NCI-H460 (cell line): ENCODE data around the gene TBPL2. TPM values are rescaled to one million over a fixed set of nuclear protein-coding genes. Genes with fewer than 3 reads are reported as not detected.
"Not testable (repeated sequence)": the region's sequence is repeated elsewhere in the genome, so short reads cannot be mapped to it uniquely, and the experiment has no call there.

Source experiments
- DNase-seq: peaks from one replicate; pipeline ENCODE4 v3.0.0-alpha.2; 2016; ENCODE audit warnings: low read depth; ENCODE audit errors: extremely low read depth
- polyA plus RNA-seq: library from polyadenylated mRNA; depleted of rRNA; stranded (reverse); fragments of >200 nt; gene quantifications from 2 replicates; pipeline ENCODE4 v1.2.3, GENCODE V29; 2014; cell fraction: nucleus; rRNA removed
- total RNA-seq: library from RNA; depleted of rRNA; stranded (reverse); fragments of >200 nt; shearing (Covaris generic); gene quantifications from 2 replicates; pipeline ENCODE4 v1.2.3, GENCODE V29; 2014; rRNA removed

TBPL2 gene
- total RNA-seq: not detected in 2 replicates
- polyA plus RNA-seq: not detected in 2 replicates

DNA sequence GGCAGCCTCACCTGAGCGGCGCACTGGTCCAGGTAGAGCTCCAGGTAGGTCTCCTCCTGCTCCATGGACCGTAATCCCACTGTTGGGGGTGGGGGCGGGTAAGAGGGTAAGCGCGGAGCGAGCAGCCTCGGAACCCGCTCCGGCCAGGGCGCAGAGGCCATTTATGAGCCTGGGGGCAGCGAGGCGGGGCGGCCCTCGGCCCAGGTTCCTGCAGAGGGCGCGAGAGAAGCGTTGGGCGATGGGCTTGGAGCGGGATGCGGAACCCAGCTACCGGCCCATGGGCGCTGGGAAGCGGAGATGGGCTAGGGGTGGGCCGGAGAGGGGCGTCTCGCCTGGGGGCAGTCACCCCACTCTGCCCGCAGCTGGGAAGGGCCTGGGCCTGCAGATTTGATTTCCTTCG is at the start of gene TBPL2:
Gene TBPL2 (minus strand): TSS at position 232 of the 400 bp plus-strand sequence. CDS start 167 bp downstream, at position 65.
- no peak for DNase-seq

DNA sequence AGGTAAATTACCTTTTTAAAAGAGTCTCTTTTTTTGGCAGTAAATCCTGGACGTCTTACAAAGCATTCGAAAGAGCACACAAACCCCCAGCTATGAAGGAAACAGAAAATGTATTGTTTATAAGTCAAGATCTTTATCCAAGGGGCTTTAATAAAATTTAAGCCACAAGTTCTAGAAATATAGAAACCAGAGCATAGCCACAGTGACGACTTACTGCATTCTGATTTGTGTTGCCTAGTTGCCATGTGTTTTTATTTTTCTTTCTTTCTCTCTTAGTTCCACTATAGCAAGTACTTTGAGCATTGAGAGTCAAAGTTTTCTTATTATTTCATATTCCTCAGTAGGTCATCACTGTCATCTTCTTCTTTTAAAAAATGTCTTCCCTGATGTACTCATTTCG is 47.8 kb upstream of the TBPL2 start:
- no peak for DNase-seq

DNA sequence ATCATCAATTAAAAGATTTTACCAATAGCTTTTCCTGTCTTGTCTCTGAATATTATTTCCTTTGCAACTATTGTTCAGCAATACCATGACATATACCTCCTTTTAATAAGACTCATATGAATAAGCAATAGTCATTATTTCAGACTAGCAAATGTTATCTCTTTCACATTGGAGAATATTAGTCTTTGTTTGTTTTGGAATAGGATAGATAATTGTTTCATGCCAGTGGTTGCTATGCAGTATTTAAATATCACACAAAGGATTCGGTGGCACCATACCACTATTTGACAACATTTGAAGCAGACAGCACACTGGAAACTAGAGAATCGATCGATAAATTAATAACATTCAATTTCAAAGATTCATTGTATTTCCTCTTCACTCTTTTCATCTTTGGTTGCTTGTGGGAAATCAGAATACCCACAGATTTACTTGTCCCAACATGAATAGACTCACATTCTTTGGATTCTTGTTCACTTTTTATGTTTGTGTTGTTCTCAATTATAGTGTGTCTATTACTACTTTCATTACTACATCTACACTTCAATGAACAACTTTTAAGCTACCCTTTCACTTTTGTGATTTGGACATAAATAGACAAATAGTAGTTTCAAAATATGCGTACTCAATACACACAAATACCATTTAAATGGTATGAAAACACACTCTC is 42.7 kb upstream of the TBPL2 start:
- no peak for DNase-seq

DNA sequence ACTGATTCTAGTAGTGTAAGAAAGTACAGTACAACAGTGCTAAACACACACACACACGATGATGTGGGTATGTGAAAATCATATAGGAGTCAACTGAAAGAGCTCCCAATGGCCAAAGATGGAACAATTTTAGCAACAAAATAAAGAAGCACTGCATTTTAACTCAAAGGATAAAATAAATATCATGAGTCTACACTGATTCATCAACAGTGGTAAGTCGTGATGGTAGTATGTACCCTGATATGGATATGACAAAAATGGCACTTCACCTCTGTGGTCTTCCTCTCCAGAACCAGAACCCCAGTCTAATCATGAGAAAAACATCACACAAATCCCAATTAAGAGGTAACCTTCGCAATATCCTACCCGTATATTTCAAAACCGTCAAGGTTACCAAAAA is 41.4 kb upstream of the TBPL2 start:
- DNase-seq: no peak

DNA sequence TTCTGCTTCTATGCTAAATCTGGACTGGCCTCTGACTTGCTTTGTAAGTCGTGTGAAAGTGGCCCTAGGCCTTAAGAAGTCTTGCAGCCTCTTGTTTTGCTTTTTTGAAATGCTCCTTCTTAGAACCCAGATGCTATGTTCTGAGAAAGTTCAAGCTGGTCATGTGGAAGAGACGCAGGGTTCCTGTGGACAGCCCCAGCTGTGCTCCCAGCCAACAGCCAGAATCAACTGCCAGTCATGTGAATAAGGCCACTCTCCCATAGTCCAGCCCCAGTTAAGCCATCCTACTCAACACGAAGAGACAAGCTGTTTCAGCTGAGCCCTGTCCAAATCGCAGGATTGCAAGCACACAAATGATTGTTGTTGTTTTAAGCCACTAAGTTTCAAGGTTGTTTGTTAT is 37.3 kb upstream of the TBPL2 start:
- DNase-seq: no peak

DNA sequence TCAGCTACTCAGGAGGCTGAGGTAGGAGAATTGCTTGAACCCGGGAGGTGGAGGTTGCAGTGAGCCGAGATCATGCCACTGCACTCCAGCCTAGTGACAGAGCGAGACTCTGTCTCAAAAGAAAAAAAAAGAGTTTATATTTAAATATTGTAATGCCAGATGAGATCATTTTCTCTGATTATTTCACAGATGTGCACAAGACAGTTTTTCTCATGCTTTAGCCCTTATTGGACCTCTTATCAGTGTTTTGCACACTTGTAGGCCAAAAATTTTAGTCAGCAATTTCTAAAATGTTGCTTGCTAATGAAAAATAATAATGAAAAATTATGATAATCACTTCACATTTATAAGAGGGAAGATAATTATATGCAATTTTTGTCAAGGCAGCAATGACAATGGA is 36.0 kb upstream of the TBPL2 start:
- DNase-seq: not testable (repeated sequence)

DNA sequence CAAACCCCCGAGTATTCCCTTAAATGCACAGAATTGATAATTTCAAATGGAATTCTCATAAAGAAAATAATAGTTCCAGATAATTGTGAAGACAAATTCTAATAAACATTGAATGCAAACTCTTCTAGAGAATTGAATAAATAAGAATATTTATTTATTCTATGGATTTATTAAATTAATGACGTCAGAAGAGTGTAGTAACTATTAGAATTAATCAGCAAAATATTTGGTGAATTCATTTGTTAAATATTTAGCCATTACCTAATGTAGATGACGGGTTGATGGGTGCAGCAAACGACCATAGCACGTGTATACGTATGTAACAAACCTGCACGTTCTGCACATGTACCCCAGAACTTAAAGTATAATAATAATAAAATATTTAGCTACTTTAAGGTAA is 33.4 kb upstream of the TBPL2 start:
- no peak for DNase-seq

DNA sequence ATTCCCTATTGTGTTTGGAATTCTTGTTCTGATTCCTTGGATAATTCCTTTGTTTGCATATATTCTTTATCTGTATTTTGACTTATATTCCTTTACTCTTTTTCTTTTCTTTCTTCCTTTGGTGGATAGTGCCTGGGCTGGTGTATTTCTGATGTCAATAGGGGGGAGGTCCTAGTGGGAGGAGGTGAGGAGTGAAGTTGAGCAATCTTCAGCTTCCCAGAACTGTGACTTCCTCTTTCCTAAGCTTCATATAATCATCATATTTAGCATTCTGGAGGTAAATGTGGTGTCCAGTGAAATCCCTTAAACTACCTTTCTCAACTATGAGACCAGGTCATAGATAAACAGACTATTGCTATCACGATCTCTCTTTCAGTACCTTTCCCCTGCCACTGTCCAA is 29.6 kb upstream of the TBPL2 start:
- DNase-seq: no peak

DNA sequence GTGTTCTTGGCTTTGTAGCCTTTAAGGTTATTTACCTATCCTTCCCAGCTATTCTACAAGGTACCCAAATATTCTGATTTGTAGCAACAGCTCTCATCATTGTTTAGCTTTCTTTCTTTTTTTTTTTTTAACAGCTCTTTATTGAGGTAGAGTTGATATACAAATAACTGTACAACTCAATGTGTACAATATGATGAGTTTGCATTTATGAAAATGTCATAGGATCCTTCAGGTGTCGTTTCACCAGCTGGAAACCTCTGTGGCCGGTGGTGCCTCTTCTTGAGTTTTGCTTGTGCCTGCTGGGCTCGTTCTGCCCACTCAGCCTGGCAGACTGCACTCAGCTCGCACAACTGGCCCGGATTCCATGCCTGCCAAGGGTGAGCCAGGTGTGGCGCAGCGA is 26.9 kb upstream of the TBPL2 start:
- no peak for DNase-seq

DNA sequence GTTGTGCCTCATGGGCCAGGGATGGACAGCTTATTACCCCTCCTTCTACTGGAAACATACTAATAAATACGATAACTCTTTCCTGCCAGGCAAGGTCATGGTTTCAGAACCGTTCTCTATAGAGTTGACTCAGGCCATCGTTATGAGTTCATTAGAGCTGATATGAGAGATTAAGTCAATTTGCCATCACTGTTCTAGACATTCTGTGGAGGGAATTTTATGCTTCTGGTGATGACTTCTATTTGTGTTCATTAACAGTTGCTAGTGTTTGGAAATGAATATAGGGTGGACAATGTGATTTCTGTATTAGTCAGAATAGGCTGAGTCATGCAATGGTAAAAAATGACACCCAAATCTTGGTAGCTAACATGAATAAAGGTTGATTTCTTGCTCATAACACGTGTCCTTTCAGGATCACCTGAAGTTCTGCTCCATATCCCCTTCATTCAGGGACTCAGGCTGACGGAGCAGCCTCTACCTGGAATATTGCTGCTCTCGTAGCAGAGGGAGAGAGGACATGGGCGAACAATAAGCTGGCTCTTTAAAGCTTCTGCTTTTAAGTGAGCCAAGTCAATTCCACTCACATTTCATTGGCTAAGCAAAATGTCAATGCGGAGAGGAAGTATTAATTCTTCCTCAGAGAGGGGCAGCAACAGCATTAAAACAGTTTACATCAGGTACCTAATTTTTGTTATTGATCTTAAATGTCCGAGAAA is 18.5 kb upstream of the TBPL2 start:
- no peak for DNase-seq

DNA sequence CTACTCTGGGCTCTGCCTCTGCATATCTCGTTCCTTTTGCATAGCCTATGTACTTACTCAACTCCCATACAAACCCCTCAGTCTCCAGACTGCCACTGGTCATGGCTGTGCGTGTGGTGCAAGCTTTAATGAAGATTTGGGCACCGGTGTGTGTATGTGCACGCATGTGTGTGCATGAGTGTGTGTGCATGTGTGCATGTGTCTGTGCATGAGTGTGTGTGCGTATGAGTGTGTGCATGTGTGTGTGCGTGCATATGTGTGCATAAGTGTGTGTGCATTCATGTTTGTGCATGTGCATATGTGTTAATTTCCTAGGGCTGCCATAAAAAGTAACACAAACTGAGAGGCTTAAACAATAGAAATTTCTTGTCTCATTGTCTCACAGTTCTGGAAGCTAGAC is 17.1 kb upstream of the TBPL2 start:
- no peak for DNase-seq

DNA sequence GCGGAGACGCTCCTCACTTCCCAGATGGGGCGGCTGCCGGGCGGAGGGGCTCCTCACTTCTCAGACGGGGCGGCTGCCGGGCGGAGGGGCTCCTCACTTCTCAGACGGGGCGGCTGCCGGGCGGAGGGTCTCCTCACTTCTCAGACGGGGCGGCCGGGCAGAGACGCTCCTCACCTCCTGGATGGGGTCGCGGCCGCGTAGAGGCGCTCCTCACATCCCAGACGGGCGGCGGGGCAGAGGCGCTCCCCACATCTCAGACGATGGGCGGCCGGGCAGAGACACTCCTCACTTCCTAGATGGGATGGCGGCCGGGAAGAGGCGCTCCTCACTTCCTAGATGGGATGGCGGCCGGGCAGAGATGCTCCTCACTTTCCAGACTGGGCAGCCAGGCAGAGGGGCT is 16.0 kb upstream of the TBPL2 start:
- DNase-seq: not testable (repeated sequence)

DNA sequence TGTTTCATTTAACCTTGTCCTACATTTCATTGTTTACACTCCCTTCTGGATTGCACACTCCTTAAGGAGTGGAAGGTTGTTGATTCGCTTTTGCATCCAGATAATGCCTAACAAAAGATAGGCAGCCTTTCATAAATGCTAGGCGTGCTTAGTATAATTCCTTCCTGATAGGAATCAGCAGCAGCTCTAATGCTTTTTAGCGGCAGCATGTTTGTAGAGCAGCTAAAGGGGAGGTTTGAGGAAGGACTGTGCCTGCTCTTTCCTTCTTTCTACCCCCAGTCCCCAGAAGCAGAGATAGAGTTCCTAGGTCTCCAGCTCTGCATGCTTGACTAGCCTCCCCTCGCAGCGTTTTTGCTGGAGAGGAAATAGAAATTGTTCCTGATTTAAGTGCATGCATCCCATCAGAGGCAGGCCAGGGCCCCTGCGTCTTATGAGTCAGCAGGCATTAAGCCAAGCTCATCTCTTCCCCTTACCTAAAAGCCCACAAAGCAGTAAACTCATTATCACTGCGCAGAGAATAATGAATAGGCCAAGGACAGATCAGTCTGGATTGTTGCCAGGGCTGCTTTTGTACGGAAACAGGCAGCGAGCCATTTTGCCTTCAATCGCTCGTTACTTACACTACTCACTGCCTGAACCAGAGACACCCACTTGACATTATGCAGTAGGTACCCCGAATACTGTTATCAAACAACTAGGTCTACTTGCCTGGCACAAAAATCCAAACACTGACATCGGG is 14.0 kb upstream of the TBPL2 start:
- DNase-seq: no peak

DNA sequence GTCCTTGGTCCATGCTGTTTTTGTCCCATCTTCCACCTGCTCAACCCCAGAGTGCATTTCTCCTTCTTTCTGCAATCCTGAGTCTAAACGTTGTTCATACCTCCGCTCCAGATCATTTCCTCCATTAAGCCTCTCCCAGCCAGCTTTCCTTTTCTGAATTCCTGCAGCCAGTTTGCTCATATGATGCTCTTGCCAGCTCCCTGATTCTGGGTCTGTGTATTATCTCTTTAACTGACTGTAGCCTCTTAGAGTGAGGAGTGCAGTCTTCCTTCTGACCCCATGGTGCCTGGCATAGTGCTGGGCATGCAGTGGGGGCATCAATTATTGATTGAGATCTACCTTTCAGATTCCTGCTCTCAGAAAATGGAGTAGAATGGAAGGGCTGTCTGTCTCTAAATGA is 11.5 kb upstream of the TBPL2 start:
- DNase-seq: no peak

DNA sequence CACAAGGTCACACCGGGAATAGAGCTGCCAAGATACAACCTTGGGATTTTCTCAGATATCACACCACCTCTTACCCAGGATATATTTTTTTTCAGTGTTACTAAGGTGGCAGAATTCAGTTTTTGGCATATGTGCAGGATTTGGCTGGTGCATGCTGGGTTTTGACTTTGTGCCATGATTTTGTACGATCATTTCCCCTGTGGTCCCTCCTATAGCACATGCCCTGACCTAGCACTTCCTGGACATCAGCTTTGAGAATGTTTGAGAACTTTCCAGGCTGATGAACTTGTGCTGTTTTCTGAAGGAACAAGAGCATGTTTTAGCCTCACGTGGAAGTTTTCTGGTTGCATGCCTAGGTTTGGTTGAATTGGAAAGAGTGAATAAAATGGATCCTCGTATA is 11.0 kb upstream of the TBPL2 start:
- no peak for DNase-seq

DNA sequence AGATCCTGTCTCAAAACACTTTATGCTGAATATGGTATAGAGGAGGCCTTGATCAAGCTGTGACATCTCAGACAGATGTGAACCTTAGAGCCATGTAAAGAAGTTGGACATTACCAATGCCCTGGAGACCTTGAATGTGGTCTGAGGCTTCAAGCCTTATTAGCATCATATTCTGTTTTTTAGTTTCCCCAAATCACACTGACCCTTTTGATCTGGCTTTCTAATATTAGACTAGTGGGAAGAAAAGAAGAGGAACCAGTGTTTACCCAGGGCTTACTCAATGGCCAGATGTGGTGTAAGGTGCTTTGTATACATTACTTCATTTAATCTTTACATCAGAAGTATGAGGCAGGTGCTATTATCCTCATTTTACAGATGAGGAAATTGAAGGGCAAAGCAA is 10.6 kb upstream of the TBPL2 start:
- DNase-seq: no peak

DNA sequence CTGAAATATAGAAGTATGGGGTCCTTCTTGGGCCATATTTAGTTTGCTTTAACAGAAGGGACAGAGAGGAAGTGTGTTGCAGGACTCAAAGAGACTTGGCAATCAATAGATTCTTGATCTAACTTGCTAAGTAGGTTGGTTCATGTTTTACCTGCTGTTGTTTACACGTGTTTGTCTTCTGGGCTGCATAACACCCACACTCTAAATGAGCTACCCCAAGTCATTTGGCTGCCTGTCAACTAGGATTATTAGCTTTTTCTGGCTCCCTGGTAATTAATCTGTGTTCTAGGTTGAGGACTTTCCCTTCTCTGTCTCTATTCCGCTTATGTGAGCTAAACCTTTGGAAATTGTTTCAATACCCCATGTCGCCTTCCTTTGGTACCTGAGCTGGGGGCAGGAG is 10.1 kb upstream of the TBPL2 start:
- DNase-seq: no peak

DNA sequence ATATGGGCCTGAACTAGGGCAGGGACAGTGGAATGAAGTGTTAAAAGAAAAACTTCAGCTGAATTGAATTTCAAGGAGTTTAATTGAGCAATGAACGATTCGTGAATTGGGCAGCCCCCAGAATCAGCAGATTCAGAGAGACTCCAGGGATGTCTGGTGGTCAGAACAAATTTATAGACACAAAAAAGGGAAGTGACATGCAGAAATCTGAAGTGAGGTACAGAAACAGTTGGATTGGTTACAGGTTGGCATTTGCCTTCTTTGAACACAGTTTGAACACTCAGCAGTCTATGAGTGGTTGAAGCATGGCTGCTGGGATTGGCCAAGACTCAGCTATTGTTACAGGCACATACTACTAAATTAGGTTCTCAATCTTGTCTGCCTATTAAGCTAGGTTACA is 9.7 kb upstream of the TBPL2 start:
- no peak for DNase-seq

DNA sequence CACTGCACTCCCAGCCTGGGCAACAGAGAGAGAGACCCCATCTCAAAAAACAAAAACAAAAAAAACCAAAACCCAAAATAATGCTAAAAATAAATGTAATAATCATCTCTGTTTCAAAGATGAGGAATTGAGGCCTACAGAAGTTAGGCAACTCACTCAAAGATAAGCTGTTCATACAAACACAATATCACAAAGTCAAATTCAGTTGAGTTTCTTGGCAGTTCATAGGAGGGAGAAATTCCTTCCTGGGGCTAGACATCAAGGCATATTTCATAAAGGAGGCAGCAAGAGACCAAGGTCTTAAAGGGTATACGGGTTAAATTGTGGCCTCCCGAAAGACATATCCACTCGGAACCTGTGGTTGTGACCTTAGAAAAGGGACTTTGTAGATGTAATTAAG is 8.7 kb upstream of the TBPL2 start:
- DNase-seq: no peak

DNA sequence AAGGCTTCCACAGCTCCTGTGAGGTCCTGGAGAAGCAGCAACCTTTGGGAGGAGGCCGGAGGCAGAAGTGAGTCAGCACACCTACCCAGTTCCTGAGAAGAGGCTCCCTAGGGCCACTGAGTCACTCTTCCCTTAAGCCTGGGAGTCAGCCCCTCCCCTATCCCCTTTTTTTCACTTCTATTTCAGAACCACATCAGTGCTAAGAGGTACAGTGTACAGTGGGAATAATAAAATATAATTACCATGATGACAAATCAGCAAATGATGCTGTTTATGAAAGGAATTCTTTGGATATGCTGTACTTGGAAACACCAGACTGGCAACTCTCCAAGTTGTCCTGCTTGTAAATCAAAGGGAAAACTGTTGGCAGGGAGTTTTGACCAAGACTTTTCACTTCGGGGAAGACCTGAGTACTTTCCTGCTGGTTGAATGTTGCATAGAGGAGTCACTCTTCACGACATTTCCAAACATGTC is 7.8 kb upstream of the TBPL2 start:
- peak; percentile 58 for DNase-seq

DNA sequence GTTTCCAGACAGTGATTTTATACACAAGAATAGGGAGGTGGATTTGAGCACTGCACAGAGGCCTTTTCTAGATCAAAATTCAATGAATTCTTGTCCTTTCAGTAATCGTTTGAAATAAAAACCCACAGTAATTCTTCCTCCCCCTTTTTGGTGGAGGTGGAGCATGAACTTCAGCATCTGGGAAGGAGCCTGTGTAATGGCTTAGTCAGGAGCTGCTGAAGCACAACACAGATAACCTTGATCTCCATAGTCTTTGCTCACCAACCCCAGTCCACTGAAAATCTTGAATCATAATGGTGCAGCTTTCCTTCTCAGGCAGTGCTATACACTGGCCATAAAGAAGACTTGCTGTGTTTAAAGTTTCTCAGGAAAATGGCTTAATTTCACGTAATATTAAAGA is 6.4 kb upstream of the TBPL2 start:
- DNase-seq: no peak
